Activated B cell treated with CpG ODN at 0.5 μM for 24 hours (primary cell): Measurements from ENCODE around the gene SF3A1. TPM values are rescaled to one million over a fixed set of nuclear protein-coding genes. Genes with fewer than 3 reads are reported as not detected.

ENCODE experiments used
- ATAC-seq: fragments of 200-7000 bp; cut with Tn5 transposase; one replicate; pipeline ENCODE4 v1.10.0; 2021; ENCODE audit warnings: low read depth, mild to moderate bottlenecking, moderate library complexity
- CTCF ChIA-PET: fragments of 350-600 bp; sonication (Branson Sonifier 250); formaldehyde crosslinking; loops from one replicate; lab custom pipeline; 2021; ENCODE audit warnings: antibody characterized with exemption; lab: Charles Lee
- POLR2A ChIA-PET: fragments of 350-600 bp; sonication (Branson Sonifier 250); formaldehyde crosslinking; loops from one replicate; lab custom pipeline; 2021; ENCODE audit warnings: antibody characterized with exemption; lab: Charles Lee
- DNase-seq: peaks from one replicate; pipeline ENCODE4 v3.0.0; 2022
- H3K27ac Mint-ChIP-seq: one replicate; pipeline ENCODE4 v1.8.0; 2020; ENCODE audit warnings: mixed read lengths
- H3K27me3 Mint-ChIP-seq: one replicate; pipeline ENCODE4 v1.8.0; 2021; ENCODE audit warnings: mixed read lengths
- H3K36me3 Mint-ChIP-seq: one replicate; pipeline ENCODE4 v1.8.0; 2021; ENCODE audit warnings: low read depth, mixed read lengths
- H3K4me1 Mint-ChIP-seq: one replicate; pipeline ENCODE4 v1.8.0; 2021; ENCODE audit warnings: mixed read lengths
- H3K4me3 Mint-ChIP-seq: one replicate; pipeline ENCODE4 v1.8.0; 2020; ENCODE audit warnings: mild to moderate bottlenecking, mixed read lengths
- H3K9me3 Mint-ChIP-seq: one replicate; pipeline ENCODE4 v1.8.0; 2020; ENCODE audit warnings: mixed read lengths
- intact Hi-C: fragments of 100-400 bp; cut with micrococcal nuclease; formaldehyde crosslinking; loops from one replicate; pipeline ENCODE4 v1.15.1; 2024
- total RNA-seq: library from RNA; stranded (reverse); gene quantifications from 2 replicates; pipeline ENCODE4 v1.2.3, GENCODE V29; 2022
- TF ChIP-seq, protein P1 (sequence below): fragments of 200-600 bp; IDR thresholded peaks from one replicate; pipeline ENCODE4 v1.8.0; 2022; ENCODE audit warnings: antibody characterized with exemption, mild to moderate bottlenecking

SF3A1 gene
- total RNA-seq, 1 donor from 2014 or later = 263 TPM

- TF ChIP-seq, protein P1, sequence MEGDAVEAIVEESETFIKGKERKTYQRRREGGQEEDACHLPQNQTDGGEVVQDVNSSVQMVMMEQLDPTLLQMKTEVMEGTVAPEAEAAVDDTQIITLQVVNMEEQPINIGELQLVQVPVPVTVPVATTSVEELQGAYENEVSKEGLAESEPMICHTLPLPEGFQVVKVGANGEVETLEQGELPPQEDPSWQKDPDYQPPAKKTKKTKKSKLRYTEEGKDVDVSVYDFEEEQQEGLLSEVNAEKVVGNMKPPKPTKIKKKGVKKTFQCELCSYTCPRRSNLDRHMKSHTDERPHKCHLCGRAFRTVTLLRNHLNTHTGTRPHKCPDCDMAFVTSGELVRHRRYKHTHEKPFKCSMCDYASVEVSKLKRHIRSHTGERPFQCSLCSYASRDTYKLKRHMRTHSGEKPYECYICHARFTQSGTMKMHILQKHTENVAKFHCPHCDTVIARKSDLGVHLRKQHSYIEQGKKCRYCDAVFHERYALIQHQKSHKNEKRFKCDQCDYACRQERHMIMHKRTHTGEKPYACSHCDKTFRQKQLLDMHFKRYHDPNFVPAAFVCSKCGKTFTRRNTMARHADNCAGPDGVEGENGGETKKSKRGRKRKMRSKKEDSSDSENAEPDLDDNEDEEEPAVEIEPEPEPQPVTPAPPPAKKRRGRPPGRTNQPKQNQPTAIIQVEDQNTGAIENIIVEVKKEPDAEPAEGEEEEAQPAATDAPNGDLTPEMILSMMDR = no peak
- H3K9me3 Mint-ChIP-seq = no peaks in the 10 kb centered on the region
- peak; percentile 50 for ATAC-seq
- DNase-seq = no peak
- CTCF ChIA-PET = interaction anchor here (4.0 kb wide), 1 partner anchor 27 kb away, joined by 23 read pairs; the partner anchor contains the start of gene CASTOR1
- H3K36me3 Mint-ChIP-seq = peaks cover 20% of the 10 kb centered on the region
- peaks cover 86% of the 10 kb centered on the region for H3K4me1 Mint-ChIP-seq
- H3K27me3 Mint-ChIP-seq = no peaks in the 10 kb centered on the region
- POLR2A ChIA-PET = interaction anchor here (0.6 to 2.6 kb wide), 5 partner anchors 11 to 845 kb away, joined by 3 to 12 read pairs (median 11); partner anchors contain the start of genes RNF185 and TBC1D10A
- H3K27ac Mint-ChIP-seq = peak overlapping the region; percentile 79
- intact Hi-C loops = no loop called here
- peak overlapping the region; percentile 36 for H3K4me3 Mint-ChIP-seq
Measured at GRCh38 chr22:30314915-30315314, 41.8 kb downstream of the SF3A1 start.

DNA sequence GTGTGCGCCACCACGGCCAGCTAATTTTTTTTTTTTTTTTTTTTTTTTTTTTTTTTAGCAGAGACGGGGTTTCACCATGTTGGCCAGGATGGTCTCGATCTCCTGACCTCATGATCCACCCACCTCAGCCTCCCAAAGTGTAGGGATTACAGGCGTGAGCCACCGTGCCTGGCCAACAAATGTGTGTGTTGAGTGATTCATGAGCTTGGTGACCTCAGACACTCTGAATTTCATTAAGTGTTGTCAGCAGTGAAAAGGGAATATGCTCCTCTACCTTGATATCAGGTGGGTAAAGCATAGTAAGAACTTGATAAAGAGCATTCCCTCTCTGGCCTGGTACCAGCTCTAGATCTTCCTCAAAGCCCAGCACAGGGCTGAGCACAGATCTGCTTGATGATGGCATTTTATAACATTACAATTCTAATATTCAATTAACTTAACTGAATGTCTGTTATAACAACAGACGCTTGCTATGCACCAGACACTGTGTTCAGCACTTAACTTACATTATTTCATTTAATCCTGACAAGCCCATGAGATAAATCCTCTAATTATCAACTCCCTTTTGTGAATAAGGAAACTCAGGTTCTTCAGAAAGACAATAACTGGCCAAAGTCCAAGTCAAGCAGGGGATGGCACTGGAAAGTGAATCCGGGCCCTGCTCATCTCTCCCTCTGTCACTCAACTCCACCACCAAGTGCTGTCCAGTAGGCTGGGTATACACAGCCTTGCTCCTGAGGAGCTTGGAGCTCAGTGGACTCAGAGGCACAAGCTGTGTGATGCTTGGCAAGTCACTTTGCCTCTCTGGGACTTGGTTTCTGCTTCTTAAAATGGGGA lies 42.9 kb downstream of the SF3A1 start:
- H3K27ac Mint-ChIP-seq = peak overlapping the region; percentile 79
- peaks cover 89% of the 10 kb centered on the region for H3K4me1 Mint-ChIP-seq
- intact Hi-C loops = loop anchor here (1.0 kb wide), 1 partner anchor 8 kb away; no protein-coding TSS in a partner anchor
- DNase-seq (no peak), ATAC-seq (no peak)
- H3K36me3 Mint-ChIP-seq = peaks cover 10% of the 10 kb centered on the region
- H3K4me3 Mint-ChIP-seq = no peak overlapping the region
- no peaks in the 10 kb centered on the region for H3K9me3 Mint-ChIP-seq
- TF ChIP-seq, protein P1 = no peak
- H3K27me3 Mint-ChIP-seq = no peaks in the 10 kb centered on the region
- CTCF ChIA-PET = interaction anchor here (1.7 to 4.0 kb wide), 2 partner anchors 13 to 26 kb away, joined by 5 to 23 read pairs; partner anchors contain the start of genes CASTOR1 and TBC1D10A
- POLR2A ChIA-PET = interaction anchor here (0.6 to 2.6 kb wide), 7 partner anchors 9 to 26 kb away, joined by 4 to 12 read pairs (median 6); partner anchors contain the start of gene TBC1D10A

- TF ChIP-seq, protein P1 = no peak
- H3K4me1 Mint-ChIP-seq = peaks cover 92% of the 10 kb centered on the region
- H3K27me3 Mint-ChIP-seq = no peaks in the 10 kb centered on the region
- DNase-seq = no peak
- no peaks in the 10 kb centered on the region for H3K9me3 Mint-ChIP-seq
- ChIA-PET POLR2A (interaction anchor here (1.9 to 2.2 kb wide), 3 partner anchors 9 to 15 kb away, joined by 4 to 8 read pairs (median 6); partner anchors contain the start of gene TBC1D10A), CTCF (interaction anchor here (4.0 kb wide), 1 partner anchor 24 kb away, joined by 23 read pairs; the partner anchor contains the start of gene CASTOR1)
- peak overlapping the region; percentile 81 for H3K27ac Mint-ChIP-seq
- intact Hi-C loops = no loop called here
- no peak for ATAC-seq
- peaks cover 3% of the 10 kb centered on the region for H3K36me3 Mint-ChIP-seq
- H3K4me3 Mint-ChIP-seq = no peak overlapping the region
Measured at GRCh38 chr22:30312053-30312452, 44.6 kb downstream of the SF3A1 start.

GRCh38 chr22:30310881-30311771 lies 45.6 kb downstream of the SF3A1 start:
- Mint-ChIP-seq H3K27me3 (no peaks in the 10 kb centered on the region), H3K27ac (peak overlapping the region; percentile 81), H3K4me1 (peaks cover 96% of the 10 kb centered on the region), H3K4me3 (peak overlapping the region; percentile 56), H3K9me3 (no peaks in the 10 kb centered on the region), H3K36me3 (peaks cover 3% of the 10 kb centered on the region)
- ATAC-seq = no peak
- POLR2A ChIA-PET = interaction anchor here (0.7 to 10.9 kb wide), 8 partner anchors 9 to 122 kb away, joined by 3 to 131 read pairs (median 7); partner anchors contain the start of genes CASTOR1, CCDC157, SF3A1 and TBC1D10A
- DNase-seq = no peak
- TF ChIP-seq, protein P1 = no peak
- intact Hi-C loops = loop anchor here (1.0 kb wide), 2 partner anchors 15 to 22 kb away; partner anchors contain the start of genes CASTOR1 and TBC1D10A
- CTCF ChIA-PET = interaction anchor here (0.7 to 1.6 kb wide), 4 partner anchors 14 to 80 kb away, joined by 3 to 18 read pairs (median 4); partner anchors contain the start of genes CASTOR1 and TBC1D10A
